Measurements from ENCODE around the gene UNC79. TPM values are rescaled to one million over a fixed set of nuclear protein-coding genes. Genes with fewer than 3 reads are reported as not detected.

UNC79 gene
- total and polyA plus RNA-seq, 2 donors from 2014 or later, result 0.56 to 0.79 TPM

GRCh38 chr14:93723001-93723400, 292.3 kb downstream of the UNC79 start:
- H3K27ac ChIP-seq (ENCODE audit: low read depth in 2 of 2, low read length in 2 of 2), result no peak overlapping the region
- H3K9me3 ChIP-seq (ENCODE audit: control insufficient read depth in 2 of 3, insufficient read depth in 1 of 3, low read length in 3 of 3), result no peaks in the 10 kb centered on the region
- H3K27me3 ChIP-seq (ENCODE audit: control insufficient read depth, insufficient read depth, low read length), result no peaks in the 10 kb centered on the region
- DNase-seq (peak in 1 of 5 donors; percentile 5), FAIRE-seq (no peak)
- no peak overlapping the region for H3K4me3 ChIP-seq (ENCODE audit: low read length in 3 of 3)
- H3K9ac ChIP-seq (ENCODE audit: low read length in 3 of 3), result no peak overlapping the region
- intact Hi-C loops (cut with DNase I), result no loop called here
- H3K36me3 ChIP-seq (ENCODE audit: control insufficient read depth in 2 of 3, insufficient read depth in 3 of 3, low read length in 3 of 3), result no peaks in the 10 kb centered on the region
- H3K4me1 ChIP-seq (ENCODE audit: control insufficient read depth in 2 of 3, insufficient read depth in 2 of 3, low read depth in 1 of 3, low read length in 3 of 3), result no peaks in the 10 kb centered on the region
- TF ChIP-seq CTCF (IDR thresholded peaks at IDR 0.05; ENCODE audit: borderline replicate concordance, extremely low read depth, insufficient read depth), result no peak

GRCh38 chr14:93725002-93725582, 294.4 kb downstream of the UNC79 start:
- Histone ChIP-seq H3K36me3 (ENCODE audit: control insufficient read depth in 2 of 3, insufficient read depth in 3 of 3, low read length in 3 of 3) (no peaks in the 10 kb centered on the region), H3K4me1 (ENCODE audit: control insufficient read depth in 2 of 3, insufficient read depth in 2 of 3, low read depth in 1 of 3, low read length in 3 of 3) (no peaks in the 10 kb centered on the region), H3K4me3 (ENCODE audit: low read length in 3 of 3) (no peak overlapping the region), H3K9ac (ENCODE audit: low read length in 3 of 3) (no peak overlapping the region), H3K27ac (ENCODE audit: low read depth in 2 of 2, low read length in 2 of 2) (no peak overlapping the region), H3K9me3 (ENCODE audit: control insufficient read depth in 2 of 3, insufficient read depth in 1 of 3, low read length in 3 of 3) (no peaks in the 10 kb centered on the region), H3K27me3 (ENCODE audit: control insufficient read depth, insufficient read depth, low read length) (no peaks in the 10 kb centered on the region)
- no peak for TF ChIP-seq CTCF (IDR thresholded peaks at IDR 0.05; ENCODE audit: borderline replicate concordance, extremely low read depth, insufficient read depth)
- intact Hi-C loops (cut with DNase I), result no loop called here
- DNase-seq, result no peak
- FAIRE-seq, result no peak

- H3K9ac ChIP-seq (ENCODE audit: low read length in 3 of 3), result no peak overlapping the region
- TF ChIP-seq CTCF (IDR thresholded peaks at IDR 0.05; ENCODE audit: borderline replicate concordance, extremely low read depth, insufficient read depth), result no peak
- H3K4me3 ChIP-seq (ENCODE audit: low read length in 3 of 3), result no peak overlapping the region
- H3K4me1 ChIP-seq (ENCODE audit: control insufficient read depth in 2 of 3, insufficient read depth in 2 of 3, low read depth in 1 of 3, low read length in 3 of 3), result no peaks in the 10 kb centered on the region
- H3K9me3 ChIP-seq (ENCODE audit: control insufficient read depth in 2 of 3, insufficient read depth in 1 of 3, low read length in 3 of 3), result no peaks in the 10 kb centered on the region
- DNase-seq (no peak), FAIRE-seq (no peak)
- no peaks in the 10 kb centered on the region for H3K27me3 ChIP-seq (ENCODE audit: control insufficient read depth, insufficient read depth, low read length)
- H3K36me3 ChIP-seq (ENCODE audit: control insufficient read depth in 2 of 3, insufficient read depth in 3 of 3, low read length in 3 of 3), result no peaks in the 10 kb centered on the region
- intact Hi-C loops (cut with DNase I), result no loop called here
- no peak overlapping the region for H3K27ac ChIP-seq (ENCODE audit: low read depth in 2 of 2, low read length in 2 of 2)
Measured at GRCh38 chr14:93725993-93726392, 295.3 kb downstream of the UNC79 start.
